GM12801 (cell line): Measurements from ENCODE around the gene SAMD4B.

ENCODE experiments used
- TF ChIP-seq, protein P1 (sequence below): IDR thresholded peaks from one replicate; pipeline ENCODE4 v1.5.1; 2011; ENCODE audit warnings: control low read depth; ENCODE audit not compliant: insufficient read length; ENCODE audit errors: extremely low read depth

Gene SAMD4B

DNA sequence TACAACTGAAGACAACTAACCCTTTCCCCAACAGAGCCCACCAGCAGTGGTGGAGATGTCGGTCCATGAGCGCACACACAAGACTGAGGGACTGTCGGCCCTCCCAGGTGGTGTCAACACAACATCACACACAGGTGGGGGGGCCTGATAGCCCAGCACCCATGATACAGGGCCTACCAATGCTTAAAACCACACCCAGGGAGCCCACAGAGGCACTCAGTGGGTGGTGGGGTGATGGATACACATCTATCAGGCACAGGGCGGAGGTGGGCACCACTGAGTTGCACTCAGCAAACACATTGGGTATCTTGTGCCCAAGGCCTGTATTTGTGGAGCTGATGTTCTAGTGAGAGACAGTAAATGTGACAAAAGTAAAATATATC, 57.4 kb downstream of the SAMD4B start:
- TF ChIP-seq, protein P1, sequence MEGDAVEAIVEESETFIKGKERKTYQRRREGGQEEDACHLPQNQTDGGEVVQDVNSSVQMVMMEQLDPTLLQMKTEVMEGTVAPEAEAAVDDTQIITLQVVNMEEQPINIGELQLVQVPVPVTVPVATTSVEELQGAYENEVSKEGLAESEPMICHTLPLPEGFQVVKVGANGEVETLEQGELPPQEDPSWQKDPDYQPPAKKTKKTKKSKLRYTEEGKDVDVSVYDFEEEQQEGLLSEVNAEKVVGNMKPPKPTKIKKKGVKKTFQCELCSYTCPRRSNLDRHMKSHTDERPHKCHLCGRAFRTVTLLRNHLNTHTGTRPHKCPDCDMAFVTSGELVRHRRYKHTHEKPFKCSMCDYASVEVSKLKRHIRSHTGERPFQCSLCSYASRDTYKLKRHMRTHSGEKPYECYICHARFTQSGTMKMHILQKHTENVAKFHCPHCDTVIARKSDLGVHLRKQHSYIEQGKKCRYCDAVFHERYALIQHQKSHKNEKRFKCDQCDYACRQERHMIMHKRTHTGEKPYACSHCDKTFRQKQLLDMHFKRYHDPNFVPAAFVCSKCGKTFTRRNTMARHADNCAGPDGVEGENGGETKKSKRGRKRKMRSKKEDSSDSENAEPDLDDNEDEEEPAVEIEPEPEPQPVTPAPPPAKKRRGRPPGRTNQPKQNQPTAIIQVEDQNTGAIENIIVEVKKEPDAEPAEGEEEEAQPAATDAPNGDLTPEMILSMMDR = no peak

DNA sequence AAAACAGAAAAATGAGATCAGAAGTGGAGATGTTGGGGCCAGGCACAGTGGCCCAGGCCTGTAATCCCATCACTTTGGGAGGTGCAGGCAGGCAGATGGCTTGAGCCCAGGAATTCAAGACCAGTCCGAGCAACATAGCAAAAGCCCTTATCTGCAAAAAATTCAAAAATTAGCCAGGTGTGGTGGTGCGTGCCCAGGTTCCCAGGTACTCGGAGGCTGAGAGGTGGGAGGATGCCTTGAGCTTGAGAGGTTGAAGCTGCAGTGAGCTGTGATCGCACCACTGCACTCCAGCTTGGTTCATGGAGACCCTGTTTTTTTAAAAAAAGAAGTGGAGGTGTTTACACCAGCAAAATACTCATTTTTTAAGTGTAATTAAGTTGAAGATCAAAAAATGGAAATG, 57.8 kb downstream of the SAMD4B start:
- TF ChIP-seq, protein P1 = no peak

DNA sequence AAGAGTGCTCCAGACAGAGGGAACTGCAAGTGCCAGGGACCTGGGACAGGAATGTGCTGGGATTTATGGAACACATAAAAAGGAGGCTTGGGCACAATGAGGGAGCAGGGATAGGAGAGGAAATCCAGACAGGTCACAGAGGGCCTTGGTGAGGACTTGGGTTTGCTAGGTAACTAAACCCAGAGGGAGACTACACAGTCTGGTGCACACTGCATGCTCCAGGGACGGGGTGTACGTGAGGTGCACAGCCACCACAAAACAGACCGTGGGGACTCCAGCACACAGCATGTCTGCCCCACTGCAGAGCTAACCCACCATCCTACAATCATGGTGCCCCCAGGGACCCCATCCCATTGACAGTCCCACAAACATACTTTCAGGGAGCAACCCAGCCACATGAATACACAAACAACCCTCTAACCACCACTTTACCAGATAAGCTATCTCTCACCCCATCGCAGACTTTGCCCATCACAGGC, 58.9 kb downstream of the SAMD4B start:
- TF ChIP-seq, protein P1 = no peak

DNA sequence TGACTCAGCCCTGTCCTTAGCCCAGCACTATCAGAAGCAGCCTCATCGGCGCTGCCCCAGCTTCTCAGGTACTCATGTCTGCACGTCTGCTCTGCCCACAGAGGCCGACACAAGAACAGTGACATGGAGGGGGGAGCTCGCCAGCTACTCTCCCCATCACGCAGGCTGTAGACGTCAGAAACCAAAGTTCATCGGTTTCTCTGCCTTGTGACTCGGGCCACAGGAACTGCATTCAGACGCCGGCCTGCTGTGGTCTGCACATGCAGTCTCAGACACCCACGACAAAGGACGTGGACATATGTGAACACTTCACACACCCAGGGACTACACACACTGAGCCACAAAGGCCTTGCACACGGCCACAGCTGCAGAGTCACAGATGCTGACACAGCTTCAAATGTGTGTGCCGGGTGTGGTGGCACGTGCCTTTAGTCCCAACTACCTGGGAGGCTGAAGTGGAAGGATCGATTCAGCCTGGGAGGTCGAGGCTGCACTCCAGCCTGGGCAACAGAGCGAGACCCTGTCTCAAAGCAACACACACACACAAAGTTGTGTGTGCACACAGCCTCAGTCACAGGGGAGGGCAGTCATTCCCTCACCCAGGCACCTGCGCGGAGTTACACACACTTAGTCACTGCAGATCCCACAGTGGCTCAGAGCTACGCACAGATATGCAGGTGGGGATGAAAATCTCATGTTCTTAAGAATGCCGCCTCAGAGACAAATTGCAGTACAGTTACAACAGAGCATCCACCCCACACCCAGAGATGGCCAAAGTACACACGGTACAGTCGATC, 59.5 kb downstream of the SAMD4B start:
- TF ChIP-seq, protein P1 = no peak

DNA sequence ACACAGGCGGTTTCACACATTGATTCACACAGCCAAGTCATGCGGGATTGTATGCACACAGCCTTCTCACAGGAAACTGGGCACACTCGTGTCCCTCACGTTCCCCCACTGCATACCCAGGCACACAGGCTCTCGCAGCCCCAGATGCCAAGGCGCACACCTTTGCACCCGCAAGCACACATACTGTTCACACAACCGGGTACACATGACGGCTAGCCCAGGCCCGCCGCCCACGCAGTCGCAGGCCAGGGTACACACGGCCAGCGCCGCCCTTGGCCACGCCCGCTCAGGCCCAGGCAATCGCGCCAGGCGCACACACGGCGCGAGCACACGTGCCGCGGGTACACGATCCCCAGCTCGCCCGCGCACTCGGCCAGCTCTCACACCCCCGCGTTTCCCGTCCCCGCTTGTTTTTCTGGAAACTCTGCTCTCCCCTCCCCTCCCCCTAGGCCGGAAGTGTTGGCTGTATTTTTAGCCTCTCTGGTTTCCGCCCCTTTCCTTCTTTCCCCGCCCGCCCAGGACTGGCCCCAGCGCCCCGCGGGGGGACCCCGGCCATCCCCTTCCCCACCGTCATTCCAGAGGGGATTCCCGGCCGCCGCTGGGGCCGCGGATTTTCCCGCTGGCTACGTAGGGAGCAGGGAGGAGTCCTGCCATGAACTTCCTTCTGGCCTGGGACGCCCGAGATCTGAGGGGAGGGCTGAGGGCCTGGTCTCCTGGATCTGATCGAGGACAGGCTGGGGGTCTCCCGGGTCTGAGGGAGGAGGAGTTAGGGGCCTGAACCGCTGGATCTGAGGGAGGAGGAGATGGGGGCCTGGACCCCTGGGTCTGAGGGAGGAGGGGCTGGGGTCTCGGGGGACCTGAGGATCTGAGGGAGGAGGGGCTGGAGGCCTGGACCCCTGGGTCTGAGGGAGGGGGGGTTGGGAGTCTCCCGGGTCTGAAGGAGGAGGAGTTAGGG, 60.4 kb downstream of the SAMD4B start:
- TF ChIP-seq, protein P1 = no peak

DNA sequence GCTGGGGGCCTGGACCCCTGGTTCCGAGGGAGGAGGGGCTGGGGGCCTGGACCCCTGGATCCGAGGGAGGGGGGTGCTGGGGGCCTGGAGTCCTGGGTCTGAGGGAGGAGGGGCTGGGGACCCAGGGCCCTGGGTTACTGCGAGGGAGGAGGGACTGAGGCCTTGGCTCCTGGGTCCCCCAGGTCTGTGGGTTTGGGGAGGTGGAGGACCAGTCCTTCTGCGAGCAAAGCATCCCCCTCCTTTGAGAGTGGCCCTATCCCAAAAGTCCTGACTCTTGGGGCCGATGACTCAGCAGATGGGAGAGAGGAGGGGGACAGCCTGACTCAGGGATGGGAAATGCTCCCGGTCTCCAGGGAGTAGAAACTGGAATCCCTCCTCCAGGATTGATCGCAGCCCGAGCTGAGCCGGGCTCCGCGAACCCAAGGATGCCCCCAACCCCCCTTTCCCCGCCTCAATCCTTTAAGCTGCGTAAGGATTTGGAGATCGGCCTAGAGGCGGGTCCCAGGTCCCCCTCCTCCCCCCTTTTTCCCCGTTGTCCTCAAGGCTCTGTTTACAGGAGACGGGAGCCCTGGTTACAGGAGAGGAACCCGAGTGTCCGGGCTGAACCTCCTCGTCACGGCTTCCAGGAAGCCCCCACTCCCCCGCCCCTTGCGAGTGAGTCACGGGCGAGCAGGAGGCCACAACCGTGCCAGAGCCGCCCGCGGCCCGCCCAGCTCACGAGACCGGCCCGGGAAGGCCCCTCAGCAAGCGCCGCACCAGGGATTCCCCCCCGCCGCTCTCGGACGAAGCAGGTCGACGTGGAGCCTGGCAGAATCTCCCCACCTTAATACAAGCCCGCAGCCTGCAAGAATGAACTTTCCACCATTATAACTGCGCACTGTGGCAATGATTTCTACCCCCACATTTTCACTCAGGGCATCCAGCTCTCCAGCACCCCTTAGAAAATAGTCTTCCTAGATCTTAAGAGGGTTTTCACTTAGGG, 61.4 kb downstream of the SAMD4B start:
- TF ChIP-seq, protein P1 = no peak
